Measurements from ENCODE around the gene TEAD1.

DNA sequence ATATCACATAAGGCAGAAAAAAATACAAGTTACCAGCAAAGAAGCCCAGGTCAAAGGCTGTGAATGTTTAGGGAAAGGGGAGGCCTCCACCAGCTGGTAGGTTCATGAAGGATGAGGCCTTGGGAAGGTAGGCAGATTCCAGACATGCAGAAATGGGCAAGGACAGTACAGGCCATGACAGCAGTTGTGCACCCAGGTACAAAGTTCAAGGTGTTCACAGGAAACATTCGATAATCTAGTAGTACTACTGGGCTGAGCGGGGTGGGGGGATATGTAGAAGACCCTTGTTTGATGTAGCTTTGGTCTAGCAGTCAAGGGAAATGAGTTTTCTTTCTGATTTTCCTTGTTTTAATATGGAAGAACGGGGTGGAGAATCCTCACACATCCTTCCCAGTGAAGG is 182.1 kb downstream of the TEAD1 start:
- TF ChIP-seq, protein P1, sequence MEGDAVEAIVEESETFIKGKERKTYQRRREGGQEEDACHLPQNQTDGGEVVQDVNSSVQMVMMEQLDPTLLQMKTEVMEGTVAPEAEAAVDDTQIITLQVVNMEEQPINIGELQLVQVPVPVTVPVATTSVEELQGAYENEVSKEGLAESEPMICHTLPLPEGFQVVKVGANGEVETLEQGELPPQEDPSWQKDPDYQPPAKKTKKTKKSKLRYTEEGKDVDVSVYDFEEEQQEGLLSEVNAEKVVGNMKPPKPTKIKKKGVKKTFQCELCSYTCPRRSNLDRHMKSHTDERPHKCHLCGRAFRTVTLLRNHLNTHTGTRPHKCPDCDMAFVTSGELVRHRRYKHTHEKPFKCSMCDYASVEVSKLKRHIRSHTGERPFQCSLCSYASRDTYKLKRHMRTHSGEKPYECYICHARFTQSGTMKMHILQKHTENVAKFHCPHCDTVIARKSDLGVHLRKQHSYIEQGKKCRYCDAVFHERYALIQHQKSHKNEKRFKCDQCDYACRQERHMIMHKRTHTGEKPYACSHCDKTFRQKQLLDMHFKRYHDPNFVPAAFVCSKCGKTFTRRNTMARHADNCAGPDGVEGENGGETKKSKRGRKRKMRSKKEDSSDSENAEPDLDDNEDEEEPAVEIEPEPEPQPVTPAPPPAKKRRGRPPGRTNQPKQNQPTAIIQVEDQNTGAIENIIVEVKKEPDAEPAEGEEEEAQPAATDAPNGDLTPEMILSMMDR (conservative IDR thresholded peaks at IDR 0.05): no peak
- no peak for TF ChIP-seq EZH2 (IDR thresholded peaks at IDR 0.05; ENCODE audit: low read depth)
